GM18867 (cell line): ENCODE results near the gene TRIM62.

Experiments used
- ATAC-seq: cut with Tn5 transposase; IDR thresholded peaks from one replicate; pipeline ENCODE4 v1.9.1; 2021; ENCODE audit warnings: mild to moderate bottlenecking, moderate library complexity; ENCODE audit not compliant: unreplicated experiment

TRIM62 gene

GRCh38 chr1:33162141-33162540 lies 19.7 kb downstream of the TRIM62 start:
- no peak for ATAC-seq

- no peak for ATAC-seq
Measured at GRCh38 chr1:33161061-33161681, 20.7 kb downstream of the TRIM62 start.

- no peak for ATAC-seq
Measured at GRCh38 chr1:33159577-33159976, 22.3 kb downstream of the TRIM62 start.

GRCh38 chr1:33158366-33158765 lies 23.5 kb downstream of the TRIM62 start:
- ATAC-seq: no peak

GRCh38 chr1:33157131-33157530 lies 24.7 kb downstream of the TRIM62 start:
- ATAC-seq: no peak

GRCh38 chr1:33155877-33156538 lies 25.8 kb downstream of the TRIM62 start:
- ATAC-seq: no peak

- ATAC-seq: no peak
Measured at GRCh38 chr1:33153650-33154049, 28.2 kb downstream of the TRIM62 start.

GRCh38 chr1:33152685-33153432 lies 29.0 kb downstream of the TRIM62 start:
- ATAC-seq: no peak

GRCh38 chr1:33151116-33151515 lies 30.7 kb downstream of the TRIM62 start:
- no peak for ATAC-seq

GRCh38 chr1:33150522-33150921 lies 31.3 kb downstream of the TRIM62 start:
- ATAC-seq: no peak

GRCh38 chr1:33149453-33150190 lies 32.2 kb downstream of the TRIM62 start:
- ATAC-seq: no peak

- no peak for ATAC-seq
Measured at GRCh38 chr1:33148615-33149014, 33.2 kb downstream of the TRIM62 start.

- ATAC-seq: no peak
Measured at GRCh38 chr1:33147997-33148314, 33.9 kb downstream of the TRIM62 start.

GRCh38 chr1:33147275-33147996 lies 34.4 kb downstream of the TRIM62 start:
- no peak for ATAC-seq

GRCh38 chr1:33146003-33146402 lies 35.8 kb downstream of the TRIM62 start:
- ATAC-seq: no peak

GRCh38 chr1:33143698-33144097 lies 38.1 kb downstream of the TRIM62 start:
- ATAC-seq: no peak

- no peak for ATAC-seq
Measured at GRCh38 chr1:33143176-33143575, 38.7 kb downstream of the TRIM62 start.

- no peak for ATAC-seq
Measured at GRCh38 chr1:33142483-33143064, 39.3 kb downstream of the TRIM62 start.

- ATAC-seq: no peak
Measured at GRCh38 chr1:33141781-33142180, 40.1 kb downstream of the TRIM62 start.

GRCh38 chr1:33141216-33141615 lies 40.6 kb downstream of the TRIM62 start:
- no peak for ATAC-seq
